Activated T-helper 17 cell treated with anti-CD3 and anti-CD28 coated beads, Interleukin-2, amount 50 U/mL, for 72 hours (primary cell): ENCODE data around the gene RNF157. TPM values are rescaled to one million over a fixed set of nuclear protein-coding genes. Genes with fewer than 3 reads are reported as not detected.
"Not testable (repeated sequence)": the region's sequence is repeated elsewhere in the genome, so short reads cannot be mapped to it uniquely, and the experiment has no call there.

ENCODE experiments used
- ATAC-seq: fragments of 150-1000 bp; cut with Tn5 transposase; replicated peaks from 2 replicates; pipeline ENCODE4 v1.10.0; 2021; ENCODE audit warnings: mild to moderate bottlenecking, moderate library complexity
- H3K27ac Mint-ChIP-seq: one replicate; pipeline ENCODE4 v1.8.0; 2022; ENCODE audit warnings: mixed read lengths
- H3K27me3 Mint-ChIP-seq: one replicate; pipeline ENCODE4 v1.8.0; 2022; ENCODE audit warnings: mixed read lengths
- H3K36me3 Mint-ChIP-seq: one replicate; pipeline ENCODE4 v1.8.0; 2022; ENCODE audit warnings: low read depth, mild to moderate bottlenecking, mixed read lengths
- H3K4me1 Mint-ChIP-seq: one replicate; pipeline ENCODE4 v1.8.0; 2022; ENCODE audit warnings: mixed read lengths
- H3K4me3 Mint-ChIP-seq: one replicate; pipeline ENCODE4 v1.8.0; 2022; ENCODE audit warnings: mild to moderate bottlenecking, mixed read lengths
- H3K9me3 Mint-ChIP-seq: one replicate; pipeline ENCODE4 v1.8.0; 2022; ENCODE audit warnings: mixed read lengths
- total RNA-seq, 2 donors: library from RNA; stranded (reverse); gene quantifications; one replicate each; pipeline ENCODE4 v1.2.3, GENCODE V29; 2022

The RNF157 gene
- total RNA-seq, 2 donors from 2014 or later: 15.5 to 17.4 TPM

DNA sequence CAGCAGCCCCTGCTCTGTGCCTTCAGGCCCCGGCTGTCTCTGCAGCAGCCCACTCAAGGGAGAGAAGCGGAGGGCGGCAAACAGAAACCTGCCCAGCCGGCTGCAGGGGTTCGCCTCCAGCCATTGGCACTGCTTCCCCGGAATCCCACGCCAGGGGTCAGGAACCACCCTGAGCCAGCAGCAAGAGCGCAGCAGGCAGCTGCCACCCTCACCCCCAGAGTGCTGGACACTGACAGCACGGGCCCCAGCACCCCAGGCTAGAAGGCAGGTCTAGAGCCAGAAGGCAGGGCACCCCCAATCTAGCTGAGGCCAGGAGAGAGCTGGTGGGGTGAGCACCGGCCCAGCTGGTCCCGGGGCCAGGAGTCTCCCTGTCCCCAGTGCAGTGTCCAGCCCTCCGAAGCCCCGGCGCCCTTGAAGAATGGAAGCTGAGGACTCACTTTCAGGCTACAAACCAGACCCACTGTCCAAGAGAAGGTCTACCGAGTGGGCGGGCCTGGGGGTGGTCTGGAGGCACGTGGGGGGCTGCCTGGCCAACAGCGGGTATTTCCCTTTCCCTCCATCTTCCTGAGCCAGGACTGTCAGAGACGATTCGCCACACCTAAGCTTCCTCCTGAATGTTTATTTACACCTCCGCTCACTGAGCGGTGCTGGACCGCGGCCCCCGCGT lies 33.3 kb upstream of the RNF157 start:
- Mint-ChIP-seq H3K4me3 (peak overlapping the region; percentile 96), H3K9me3 (no peaks in the 10 kb centered on the region), H3K27me3 (no peaks in the 10 kb centered on the region), H3K27ac (peak overlapping the region; percentile 89), H3K4me1 (peaks cover 6% of the 10 kb centered on the region), H3K36me3 (peaks cover 45% of the 10 kb centered on the region)
- no peak for ATAC-seq

DNA sequence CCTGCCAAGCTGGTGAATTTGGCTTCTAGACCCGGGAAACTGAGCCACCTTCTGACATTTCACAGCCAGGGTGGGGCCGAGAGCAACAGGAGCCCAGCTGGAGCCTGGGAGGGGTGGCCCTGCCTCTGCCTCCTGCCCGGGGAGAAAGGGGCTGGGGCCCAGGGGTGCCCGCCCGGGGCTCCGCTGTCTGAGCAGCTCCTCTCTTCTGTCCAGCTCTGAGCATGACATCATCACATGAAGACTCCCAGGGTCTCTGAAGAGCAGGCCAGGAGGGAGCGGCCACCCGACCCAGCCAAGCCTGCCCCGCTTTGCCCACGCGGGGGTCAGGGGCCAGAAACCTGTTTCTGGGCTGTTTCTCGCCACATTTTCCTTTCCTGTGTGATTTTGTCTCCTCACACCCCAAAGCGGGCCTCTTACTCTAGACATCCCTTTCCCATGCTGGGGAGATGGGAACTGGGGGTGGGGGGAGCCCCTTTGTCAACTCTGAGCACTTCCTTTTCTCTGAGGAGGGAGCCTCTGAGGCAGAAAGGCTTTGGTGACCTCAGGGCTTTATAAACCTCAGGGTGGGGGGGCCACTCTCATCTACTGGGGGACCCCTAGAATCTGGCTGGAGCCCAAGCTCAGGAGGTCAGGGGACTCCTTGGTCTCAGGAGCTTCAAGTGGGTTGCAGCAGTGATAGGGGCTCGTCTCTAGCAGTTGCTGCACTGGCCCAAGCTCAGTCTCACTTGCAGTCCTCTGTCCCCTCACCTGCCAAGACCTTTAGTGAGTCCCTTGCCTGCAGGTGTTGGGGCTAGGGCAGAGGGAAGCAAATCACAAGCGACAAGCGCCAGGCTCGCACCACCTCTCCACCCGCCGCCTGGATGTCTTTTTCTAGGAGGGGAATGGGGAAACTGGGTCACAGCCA lies 32.5 kb upstream of the RNF157 start:
- ATAC-seq: peak; percentile 54
- Mint-ChIP-seq H3K27me3 (no peaks in the 10 kb centered on the region), H3K9me3 (no peaks in the 10 kb centered on the region), H3K4me3 (peak overlapping the region; percentile 96), H3K4me1 (peaks cover 6% of the 10 kb centered on the region), H3K36me3 (peaks cover 53% of the 10 kb centered on the region), H3K27ac (peak overlapping the region; percentile 89)

DNA sequence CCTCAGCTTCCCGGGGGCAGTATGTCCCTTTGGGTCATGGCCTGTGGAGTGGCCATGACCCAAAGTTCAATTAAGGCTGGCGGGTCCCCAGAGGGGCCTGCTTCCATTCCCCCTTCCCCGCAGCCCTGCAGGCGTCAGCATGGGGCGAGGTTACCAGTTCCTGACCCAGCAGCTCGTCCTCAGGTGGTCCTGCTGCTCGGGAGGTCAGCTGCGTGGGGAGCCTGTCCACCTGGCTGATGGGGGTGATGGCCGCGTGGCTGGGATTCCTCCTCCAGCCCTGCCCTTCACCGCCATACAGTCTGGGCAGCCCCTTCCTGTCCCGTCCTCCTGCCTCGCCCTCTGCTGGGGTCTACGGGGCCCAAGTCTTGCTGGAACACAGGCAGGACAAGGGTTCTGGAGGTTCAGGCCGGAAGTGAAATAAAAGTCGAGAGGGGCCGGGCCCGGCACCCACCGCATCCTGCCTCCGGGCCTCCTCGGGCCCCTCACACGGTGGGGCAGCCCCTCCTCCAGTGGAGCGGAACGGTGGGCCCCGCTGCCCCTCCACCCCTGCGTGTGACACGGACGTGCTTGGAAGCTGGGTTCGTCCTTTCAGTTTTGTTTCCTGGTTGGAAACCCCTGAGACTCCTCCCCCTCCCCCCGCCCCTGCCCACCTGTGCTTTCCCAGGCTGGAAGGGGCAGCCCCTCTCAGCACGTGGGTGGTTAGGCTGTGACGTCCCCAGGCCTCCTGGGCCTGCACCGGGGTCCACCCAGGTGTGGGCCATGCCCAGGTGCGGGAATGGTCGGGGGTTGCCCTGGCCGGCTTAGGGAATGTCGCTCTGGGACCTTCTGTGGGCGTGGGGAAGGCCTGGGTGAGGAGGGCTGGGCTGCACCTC lies 31.6 kb upstream of the RNF157 start:
- H3K27ac Mint-ChIP-seq: peak overlapping the region; percentile 89
- H3K4me3 Mint-ChIP-seq: peak overlapping the region; percentile 96
- peaks cover 62% of the 10 kb centered on the region for H3K36me3 Mint-ChIP-seq
- no peaks in the 10 kb centered on the region for H3K27me3 Mint-ChIP-seq
- ATAC-seq: peak; percentile 51
- peaks cover 6% of the 10 kb centered on the region for H3K4me1 Mint-ChIP-seq
- H3K9me3 Mint-ChIP-seq: no peaks in the 10 kb centered on the region

DNA sequence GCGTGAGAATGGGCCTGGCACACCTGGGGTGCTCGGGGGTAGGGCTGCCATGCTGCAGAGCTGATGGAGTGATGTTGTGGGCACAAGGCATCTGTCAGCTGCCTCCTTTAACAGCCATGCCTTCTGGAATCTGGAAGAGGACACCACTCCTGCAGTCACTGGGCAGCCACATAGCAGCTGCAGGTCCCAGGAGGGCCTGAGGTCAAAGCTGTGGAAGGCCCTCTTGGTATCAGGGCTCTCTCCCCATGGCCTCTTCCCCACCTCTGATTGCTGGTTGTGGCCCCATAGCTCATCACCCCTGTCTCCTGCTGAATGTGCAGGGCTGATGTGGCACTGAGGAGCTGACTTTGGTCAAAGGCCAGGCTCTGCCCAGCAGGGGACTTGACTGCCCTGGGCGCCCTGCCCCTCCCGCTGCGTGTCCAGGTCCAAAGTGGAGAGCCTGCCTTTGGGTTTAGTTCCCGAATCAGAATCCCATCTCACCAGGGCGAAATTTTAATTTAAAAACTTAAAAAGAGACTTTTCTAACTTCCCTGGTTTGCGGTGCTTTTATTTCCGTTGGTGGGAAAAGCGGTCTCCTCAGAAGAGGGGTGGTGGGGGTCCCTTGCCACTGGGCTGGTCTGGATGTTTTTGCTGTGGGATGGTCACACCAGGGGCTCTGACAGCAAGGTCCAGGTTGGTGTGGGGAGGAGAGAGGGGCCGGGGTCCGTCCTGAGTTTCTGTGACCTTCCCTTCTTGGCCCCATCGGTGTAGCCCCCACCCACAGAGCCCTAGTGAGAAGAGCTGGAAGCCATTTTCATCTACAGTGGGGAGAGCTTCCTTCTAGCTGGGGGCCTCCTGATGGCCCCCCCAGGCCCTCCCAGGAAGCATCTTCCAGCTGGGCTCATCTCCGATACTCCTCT lies 30.7 kb upstream of the RNF157 start:
- Mint-ChIP-seq H3K9me3 (no peaks in the 10 kb centered on the region), H3K4me1 (peaks cover 6% of the 10 kb centered on the region)
- no peak for ATAC-seq

DNA sequence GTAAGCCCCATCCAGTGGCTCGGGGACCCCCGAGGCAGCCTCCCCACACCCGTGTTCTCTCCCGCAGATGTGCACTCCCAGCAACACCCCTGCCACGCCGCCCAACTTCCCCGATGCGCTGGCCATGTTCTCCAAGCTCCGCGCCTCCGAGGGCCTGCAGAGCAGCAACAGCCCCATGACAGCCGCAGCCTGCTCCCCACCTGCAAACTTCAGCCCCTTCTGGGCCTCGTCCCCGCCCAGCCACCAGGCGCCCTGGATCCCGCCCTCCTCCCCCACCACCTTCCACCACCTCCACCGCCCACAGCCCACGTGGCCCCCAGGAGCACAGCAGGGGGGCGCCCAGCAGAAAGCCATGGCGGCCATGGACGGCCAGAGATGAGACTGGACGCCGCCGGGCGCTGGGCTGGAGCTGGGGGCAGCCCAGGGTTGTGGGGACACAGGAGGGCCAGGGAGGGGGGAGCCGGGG lies 29.9 kb upstream of the RNF157 start:
- H3K27ac Mint-ChIP-seq: peak overlapping the region; percentile 96

More for the DNA sequence above, 30.7 kb upstream of the RNF157 start:
- Mint-ChIP-seq H3K4me3 (peak overlapping the region; percentile 96), H3K27ac (peak overlapping the region; percentile 87), H3K36me3 (peaks cover 70% of the 10 kb centered on the region), H3K27me3 (no peaks in the 10 kb centered on the region)

DNA sequence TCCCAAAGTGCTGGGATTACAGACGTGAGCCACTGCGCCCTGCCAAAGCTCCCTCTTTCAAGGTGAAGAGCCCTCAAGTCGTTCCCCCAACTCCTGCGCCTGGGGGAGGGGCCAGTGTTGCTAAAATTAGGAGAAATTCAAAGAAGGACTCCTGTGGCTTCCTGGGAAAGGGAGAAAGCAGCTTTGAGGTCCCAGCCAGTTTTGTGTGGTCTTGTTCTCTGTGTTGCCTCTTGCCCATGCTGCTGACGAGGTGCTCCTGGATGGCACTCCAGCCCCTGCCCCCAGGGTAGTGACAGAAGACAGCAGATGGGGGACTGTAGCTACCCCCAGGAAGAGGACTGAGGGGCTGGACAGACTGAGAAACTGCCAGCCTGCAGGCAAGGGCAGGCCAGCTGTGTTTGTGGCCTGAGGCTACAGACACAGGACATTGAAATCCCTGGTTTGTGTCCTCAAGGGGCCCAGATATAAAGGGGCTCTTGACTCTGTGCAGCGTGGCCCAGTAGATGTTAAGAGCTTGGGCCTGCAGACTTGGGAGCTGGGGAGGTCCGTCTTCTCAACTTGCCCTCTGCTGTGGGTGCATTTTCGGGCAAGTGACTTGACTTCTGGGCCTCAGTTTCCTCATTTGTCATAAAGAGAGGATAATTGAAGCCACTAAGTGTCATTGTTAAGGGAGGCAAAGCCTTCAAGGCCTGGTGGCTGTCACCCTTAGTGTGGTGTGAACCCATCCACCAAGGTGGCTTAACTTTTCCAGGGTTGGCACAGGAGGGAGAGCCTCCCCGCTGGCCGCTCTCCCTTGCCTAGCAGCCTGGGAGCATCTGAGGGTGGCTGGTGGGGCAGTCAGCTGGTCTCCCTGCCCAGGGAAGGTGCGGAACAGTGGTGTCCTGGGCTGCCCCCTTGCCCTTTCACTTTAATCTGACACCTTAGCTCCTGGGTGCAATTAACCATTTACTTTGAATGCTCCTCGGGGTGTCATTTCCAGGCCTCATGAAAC lies 29.0 kb upstream of the RNF157 start:
- Mint-ChIP-seq H3K27ac (peak overlapping the region; percentile 96), H3K36me3 (peaks cover 82% of the 10 kb centered on the region), H3K9me3 (no peaks in the 10 kb centered on the region), H3K27me3 (no peaks in the 10 kb centered on the region), H3K4me1 (peaks cover 10% of the 10 kb centered on the region), H3K4me3 (peak overlapping the region; percentile 96)
- no peak for ATAC-seq

More for the DNA sequence above, 29.9 kb upstream of the RNF157 start:
- ATAC-seq: no peak
- Mint-ChIP-seq H3K27me3 (no peaks in the 10 kb centered on the region), H3K36me3 (peaks cover 74% of the 10 kb centered on the region), H3K9me3 (no peaks in the 10 kb centered on the region), H3K4me3 (peak overlapping the region; percentile 96), H3K4me1 (peaks cover 6% of the 10 kb centered on the region)

DNA sequence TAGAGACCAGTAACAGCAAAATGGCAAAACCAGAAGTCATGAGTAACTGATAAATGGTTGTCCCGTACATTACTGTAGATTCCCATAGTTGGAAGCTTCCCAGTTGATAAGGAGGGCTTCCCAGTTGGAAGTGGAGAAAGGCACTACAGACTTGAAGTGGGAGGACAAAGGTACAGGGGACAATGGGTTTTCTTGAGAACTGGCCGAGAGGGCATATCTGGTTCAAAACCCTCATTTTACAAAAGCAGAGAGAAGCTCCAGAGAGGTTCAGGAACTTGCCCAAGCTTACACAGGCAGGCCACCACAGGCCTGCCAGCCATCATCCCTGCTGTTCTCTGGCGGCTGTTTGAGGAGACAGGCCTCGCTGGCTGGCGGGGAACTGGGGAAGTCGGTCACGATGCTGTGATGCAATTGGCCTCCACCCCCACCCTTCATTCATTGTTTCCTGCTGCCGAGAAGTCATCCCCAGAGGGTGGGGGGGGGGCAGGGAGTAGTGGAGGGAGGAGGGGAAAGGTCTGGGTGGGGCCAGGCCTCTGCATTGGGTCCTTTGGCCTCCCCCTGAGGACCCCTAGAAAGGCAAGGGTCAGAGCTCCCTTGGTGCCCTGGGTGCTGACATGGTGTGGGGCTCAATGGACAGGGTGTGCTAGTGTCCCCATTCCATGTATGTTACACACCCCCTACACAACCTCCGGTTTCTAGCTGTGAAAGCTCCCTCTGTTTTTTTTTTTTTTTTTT lies 27.9 kb upstream of the RNF157 start:
- H3K27me3 Mint-ChIP-seq: no peaks in the 10 kb centered on the region

DNA sequence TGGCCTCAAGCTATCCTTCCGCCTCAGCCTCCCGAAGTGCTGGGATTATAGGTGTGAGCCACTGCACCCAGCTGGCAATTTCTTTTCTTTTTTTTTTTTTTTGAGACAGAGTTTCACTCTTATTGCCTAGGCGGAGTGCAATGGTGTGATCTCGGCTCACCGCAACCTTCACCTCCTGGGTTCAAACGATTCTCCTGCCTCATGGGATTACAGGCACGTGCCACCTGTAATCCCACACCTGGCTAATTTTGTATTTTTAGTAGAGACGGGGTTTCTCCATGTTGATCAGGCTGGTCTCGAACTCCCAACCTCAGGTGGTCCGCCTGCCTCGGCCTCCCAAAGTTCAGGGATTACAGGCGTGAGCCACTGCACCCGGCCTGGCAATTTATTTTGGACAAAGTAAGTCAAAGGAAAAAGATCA lies 27.3 kb upstream of the RNF157 start:
- H3K36me3 Mint-ChIP-seq: peaks cover 77% of the 10 kb centered on the region
- peak overlapping the region; percentile 96 for H3K4me3 Mint-ChIP-seq
- H3K9me3 Mint-ChIP-seq, H3K27me3 Mint-ChIP-seq, ATAC-seq: not testable (repeated sequence)
- peaks cover 23% of the 10 kb centered on the region for H3K4me1 Mint-ChIP-seq
- peak overlapping the region; percentile 96 for H3K27ac Mint-ChIP-seq

More for the DNA sequence above, 27.9 kb upstream of the RNF157 start:
- Mint-ChIP-seq H3K36me3 (peaks cover 82% of the 10 kb centered on the region), H3K9me3 (no peaks in the 10 kb centered on the region), H3K27ac (peak overlapping the region; percentile 96), H3K4me3 (peak overlapping the region; percentile 96), H3K4me1 (peaks cover 18% of the 10 kb centered on the region)
- peak; percentile 19 for ATAC-seq

DNA sequence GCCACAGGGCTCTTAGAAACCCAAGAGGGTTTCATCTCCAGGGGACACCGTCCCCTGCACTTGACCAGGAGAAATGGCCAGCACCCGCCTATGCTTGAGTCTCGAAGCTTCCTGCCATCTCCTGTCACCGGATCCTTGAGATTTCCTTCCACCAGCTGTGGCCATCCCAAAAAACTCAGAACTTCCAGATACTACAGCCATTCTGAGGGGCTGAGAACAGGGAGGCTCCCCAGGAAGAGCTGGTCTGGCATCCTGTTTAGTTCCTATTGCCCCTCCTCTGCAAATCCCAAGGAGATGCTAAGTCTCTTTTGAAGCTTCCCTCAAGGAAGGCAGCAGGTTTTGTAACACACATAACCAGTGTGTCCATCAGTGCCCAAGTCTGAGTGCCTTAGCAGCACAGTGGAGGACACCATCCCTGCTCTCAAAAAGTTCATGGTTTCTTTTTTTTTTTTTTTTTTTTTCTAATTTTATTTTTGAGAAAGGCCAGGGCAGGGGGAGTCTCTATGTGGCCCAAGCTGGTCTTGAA lies 26.8 kb upstream of the RNF157 start:
- no peaks in the 10 kb centered on the region for H3K27me3 Mint-ChIP-seq
- peak overlapping the region; percentile 96 for H3K4me3 Mint-ChIP-seq
- H3K27ac Mint-ChIP-seq: peak overlapping the region; percentile 96
- peaks cover 72% of the 10 kb centered on the region for H3K36me3 Mint-ChIP-seq
- no peak for ATAC-seq
- H3K4me1 Mint-ChIP-seq: peaks cover 25% of the 10 kb centered on the region
- H3K9me3 Mint-ChIP-seq: no peaks in the 10 kb centered on the region

DNA sequence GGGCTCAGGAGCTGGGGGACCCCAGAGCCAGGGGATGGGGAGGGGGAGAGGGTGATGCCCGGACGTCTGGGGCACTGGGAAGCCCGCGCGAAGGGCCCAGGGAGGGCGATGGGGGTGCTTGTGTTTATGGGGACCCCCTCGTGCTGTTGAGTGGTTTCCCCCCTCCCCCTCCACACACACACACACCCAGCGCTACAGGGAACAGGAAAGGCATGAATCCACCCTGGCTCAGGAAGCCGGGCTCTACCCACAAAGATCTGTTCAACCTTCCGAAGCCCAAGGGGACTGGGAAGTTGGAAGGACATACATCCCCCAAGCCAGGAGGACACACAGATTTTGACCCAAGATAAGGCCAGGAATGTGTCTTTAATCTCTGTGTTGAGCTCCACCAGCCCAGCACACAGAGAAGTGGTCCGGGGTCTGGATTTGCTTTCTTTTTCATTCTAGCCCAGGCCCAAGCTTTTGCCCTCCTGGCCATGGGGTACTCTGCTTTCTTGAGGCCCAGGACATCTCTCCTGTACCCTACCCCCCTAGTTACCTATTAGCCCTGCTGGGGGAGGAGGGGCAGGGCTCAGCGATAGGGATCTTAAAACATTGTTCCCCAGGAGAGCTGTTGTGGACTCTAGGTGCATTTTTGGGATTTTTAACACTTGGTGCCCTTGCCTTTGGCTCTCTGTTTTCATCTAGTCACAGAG lies 26.1 kb upstream of the RNF157 start:
- no peak for ATAC-seq
- peak overlapping the region; percentile 96 for H3K27ac Mint-ChIP-seq
- H3K4me1 Mint-ChIP-seq: peaks cover 25% of the 10 kb centered on the region
- H3K27me3 Mint-ChIP-seq: no peaks in the 10 kb centered on the region
- H3K9me3 Mint-ChIP-seq: no peaks in the 10 kb centered on the region
- H3K36me3 Mint-ChIP-seq: peaks cover 65% of the 10 kb centered on the region
- peak overlapping the region; percentile 96 for H3K4me3 Mint-ChIP-seq

DNA sequence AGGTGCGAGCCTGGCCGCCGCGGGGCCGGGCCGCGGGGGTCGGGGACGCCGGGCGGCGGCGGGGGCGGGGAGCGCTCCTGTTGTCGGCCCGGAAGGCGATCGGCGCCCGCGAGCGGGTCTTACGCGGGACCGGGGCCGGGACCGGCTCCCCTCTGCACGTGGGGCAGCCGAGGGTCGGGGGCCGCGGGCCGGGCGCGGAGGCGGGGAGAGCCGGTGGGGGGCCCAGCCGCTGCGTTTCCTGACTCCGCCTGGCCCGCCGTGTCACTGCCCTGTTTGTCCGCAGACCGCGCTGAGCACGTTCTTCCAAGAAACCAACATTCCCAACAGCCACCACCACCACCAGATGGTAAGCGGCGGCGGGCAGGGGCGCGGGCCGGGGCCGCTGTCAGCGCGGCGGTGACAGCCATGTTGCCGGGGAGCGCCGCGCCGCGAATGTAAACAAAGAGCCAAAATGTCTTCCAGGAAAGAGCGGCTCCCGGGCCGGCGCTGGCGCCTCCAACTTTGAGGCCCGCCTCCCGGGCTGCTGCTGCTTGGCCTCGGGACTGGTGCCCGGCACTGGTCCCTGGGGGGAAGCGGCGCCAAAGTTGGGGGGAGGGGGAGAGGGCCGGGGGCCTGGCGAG lies 25.4 kb upstream of the RNF157 start:
- Mint-ChIP-seq H3K4me1 (peaks cover 29% of the 10 kb centered on the region), H3K36me3 (peaks cover 58% of the 10 kb centered on the region), H3K27me3 (no peaks in the 10 kb centered on the region), H3K27ac (peak overlapping the region; percentile 96), H3K9me3 (no peaks in the 10 kb centered on the region), H3K4me3 (peak overlapping the region; percentile 96)
- ATAC-seq: no peak
